ENCODE data around the gene GPR22.

The GPR22 gene, protein sequence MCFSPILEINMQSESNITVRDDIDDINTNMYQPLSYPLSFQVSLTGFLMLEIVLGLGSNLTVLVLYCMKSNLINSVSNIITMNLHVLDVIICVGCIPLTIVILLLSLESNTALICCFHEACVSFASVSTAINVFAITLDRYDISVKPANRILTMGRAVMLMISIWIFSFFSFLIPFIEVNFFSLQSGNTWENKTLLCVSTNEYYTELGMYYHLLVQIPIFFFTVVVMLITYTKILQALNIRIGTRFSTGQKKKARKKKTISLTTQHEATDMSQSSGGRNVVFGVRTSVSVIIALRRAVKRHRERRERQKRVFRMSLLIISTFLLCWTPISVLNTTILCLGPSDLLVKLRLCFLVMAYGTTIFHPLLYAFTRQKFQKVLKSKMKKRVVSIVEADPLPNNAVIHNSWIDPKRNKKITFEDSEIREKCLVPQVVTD

DNA sequence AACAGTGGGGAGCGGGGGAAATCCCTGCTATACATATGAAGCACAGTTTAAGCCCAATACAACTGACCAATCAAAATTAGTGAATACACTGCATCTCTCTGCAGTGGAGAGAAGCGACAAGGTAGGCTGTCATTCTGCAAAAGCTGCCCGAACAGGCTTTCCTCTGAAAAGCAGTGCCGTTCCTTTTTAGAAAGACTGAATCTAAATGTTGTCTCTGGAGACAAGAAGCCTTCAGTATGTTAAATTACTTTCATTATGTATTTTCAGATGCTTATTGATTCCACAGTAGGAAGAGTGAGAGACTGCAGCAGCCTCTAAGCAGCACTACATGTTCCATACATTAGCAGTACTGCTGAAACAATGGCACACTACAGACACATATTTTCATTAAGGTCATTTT, at the start of gene GPR22:
TSS of gene GPR22 (plus strand) at position 129 of the 400 bp plus-strand sequence. CDS start 4,004 bp downstream, outside the sequence.
- Histone ChIP-seq H3K79me2 (ENCODE audit: control insufficient read depth, insufficient read depth, low read length, unreplicated experiment) (no peaks in the 10 kb centered on the region), H3K36me3 (ENCODE audit: insufficient read depth, low read length) (no peaks in the 10 kb centered on the region), H3K27me3 (ENCODE audit: insufficient read depth, low read length) (no peaks in the 10 kb centered on the region), H2AFZ (ENCODE audit: low read length, unreplicated experiment) (no peak within 1 kb of the TSS), H3K4me3 (ENCODE audit: low read depth, low read length) (no peak within 1 kb of the TSS), H3K27ac (ENCODE audit: low read depth, low read length) (no peak within 1 kb of the TSS), H3K4me1 (ENCODE audit: control insufficient read depth, insufficient read depth, low read length, unreplicated experiment) (peaks cover 15% of the 10 kb centered on the region)

DNA sequence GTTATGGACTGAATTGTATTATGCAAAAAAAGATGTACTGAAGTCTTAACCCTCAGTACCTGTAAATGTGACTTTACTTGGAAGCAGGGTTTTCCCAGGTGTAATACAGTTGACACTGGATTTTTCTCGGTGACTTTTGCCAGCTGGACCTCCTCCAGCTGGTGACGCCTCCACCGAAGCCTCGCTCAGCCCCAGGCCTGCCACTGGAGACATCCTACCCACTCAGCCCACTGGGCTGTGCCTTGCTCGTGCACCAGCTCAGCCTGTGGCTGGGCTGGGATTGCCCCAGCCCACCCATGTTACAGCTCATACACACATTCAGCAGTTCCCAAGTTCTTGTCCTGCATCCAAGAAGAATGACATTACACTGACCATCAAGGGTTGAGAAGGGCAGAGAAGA, 42.4 kb upstream of the GPR22 start:
- Histone ChIP-seq H3K27ac (ENCODE audit: low read depth, low read length) (no peak overlapping the region), H3K4me3 (ENCODE audit: low read depth, low read length) (no peak overlapping the region), H3K4me1 (ENCODE audit: control insufficient read depth, insufficient read depth, low read length, unreplicated experiment) (no peaks in the 10 kb centered on the region), H2AFZ (ENCODE audit: low read length, unreplicated experiment) (no peak overlapping the region), H3K79me2 (ENCODE audit: control insufficient read depth, insufficient read depth, low read length, unreplicated experiment) (no peaks in the 10 kb centered on the region), H3K27me3 (ENCODE audit: insufficient read depth, low read length) (no peaks in the 10 kb centered on the region), H3K36me3 (ENCODE audit: insufficient read depth, low read length) (no peaks in the 10 kb centered on the region)

DNA sequence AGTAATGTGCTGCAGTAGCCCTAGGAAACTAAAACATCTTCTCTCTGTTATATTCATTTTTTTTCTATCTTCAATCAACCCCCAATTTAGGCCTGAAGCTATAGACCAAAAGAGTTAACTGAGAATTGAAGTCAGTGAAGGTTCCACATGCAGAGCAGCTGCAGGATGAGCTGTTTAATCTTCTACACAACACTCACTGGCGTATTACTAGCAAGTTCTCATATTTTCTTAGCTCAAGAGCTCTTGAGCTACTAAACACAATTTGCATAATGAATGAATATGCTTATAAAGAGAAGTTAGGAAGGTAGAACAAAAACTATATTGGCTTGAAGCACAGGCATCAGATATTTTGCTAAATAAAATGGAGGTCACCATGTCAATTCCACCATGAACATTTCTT, 41.2 kb upstream of the GPR22 start:
- no peaks in the 10 kb centered on the region for H3K27me3 ChIP-seq (ENCODE audit: insufficient read depth, low read length)
- no peaks in the 10 kb centered on the region for H3K36me3 ChIP-seq (ENCODE audit: insufficient read depth, low read length)
- no peak overlapping the region for H3K27ac ChIP-seq (ENCODE audit: low read depth, low read length)
- H3K4me3 ChIP-seq (ENCODE audit: low read depth, low read length) = no peak overlapping the region
- no peak overlapping the region for H2AFZ ChIP-seq (ENCODE audit: low read length, unreplicated experiment)
- H3K79me2 ChIP-seq (ENCODE audit: control insufficient read depth, insufficient read depth, low read length, unreplicated experiment) = no peaks in the 10 kb centered on the region
- no peaks in the 10 kb centered on the region for H3K4me1 ChIP-seq (ENCODE audit: control insufficient read depth, insufficient read depth, low read length, unreplicated experiment)

DNA sequence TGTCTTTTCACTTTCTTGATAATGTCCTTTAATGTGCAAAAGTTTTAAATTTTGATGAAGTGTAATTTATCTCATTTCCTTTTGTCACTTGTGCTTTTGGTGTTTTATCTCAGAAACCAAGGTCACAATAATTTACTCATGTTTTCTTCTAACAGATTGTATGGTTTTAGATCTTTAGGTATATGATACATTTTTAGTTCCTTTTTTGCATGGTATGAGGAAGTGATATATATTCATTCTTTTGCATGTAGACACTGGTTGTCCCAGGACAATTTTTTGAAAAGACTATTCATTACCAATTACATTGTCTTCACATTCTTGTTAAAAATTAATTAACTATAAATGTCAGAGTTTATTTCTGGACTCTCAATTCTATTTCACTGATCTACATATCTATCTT, 39.8 kb upstream of the GPR22 start:
- Histone ChIP-seq H3K27me3 (ENCODE audit: insufficient read depth, low read length) (no peaks in the 10 kb centered on the region), H3K27ac (ENCODE audit: low read depth, low read length) (no peak overlapping the region), H3K79me2 (ENCODE audit: control insufficient read depth, insufficient read depth, low read length, unreplicated experiment) (no peaks in the 10 kb centered on the region), H3K4me3 (ENCODE audit: low read depth, low read length) (no peak overlapping the region), H2AFZ (ENCODE audit: low read length, unreplicated experiment) (no peak overlapping the region), H3K36me3 (ENCODE audit: insufficient read depth, low read length) (no peaks in the 10 kb centered on the region), H3K4me1 (ENCODE audit: control insufficient read depth, insufficient read depth, low read length, unreplicated experiment) (no peaks in the 10 kb centered on the region)

DNA sequence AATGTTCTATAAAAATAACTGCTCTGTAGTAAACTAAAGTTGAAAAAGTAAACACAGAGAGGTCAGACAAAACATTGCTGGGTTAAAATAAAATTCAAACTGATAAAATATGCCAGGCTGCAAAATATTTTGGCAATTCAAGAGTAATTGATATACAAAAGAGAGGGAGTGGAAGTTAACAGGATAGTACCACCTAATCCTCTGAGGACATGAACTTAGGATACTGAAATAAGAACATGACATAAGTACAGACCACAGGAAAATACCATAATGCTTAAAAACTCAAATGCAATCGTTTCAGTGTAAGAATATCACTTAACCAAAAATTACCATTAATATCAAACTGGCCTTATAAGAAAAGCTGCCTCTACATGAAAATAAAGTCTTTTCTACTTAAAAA, 37.6 kb upstream of the GPR22 start:
- Histone ChIP-seq H3K79me2 (ENCODE audit: control insufficient read depth, insufficient read depth, low read length, unreplicated experiment) (no peaks in the 10 kb centered on the region), H3K27me3 (ENCODE audit: insufficient read depth, low read length) (no peaks in the 10 kb centered on the region), H3K36me3 (ENCODE audit: insufficient read depth, low read length) (no peaks in the 10 kb centered on the region), H3K27ac (ENCODE audit: low read depth, low read length) (no peak overlapping the region), H3K4me1 (ENCODE audit: control insufficient read depth, insufficient read depth, low read length, unreplicated experiment) (no peaks in the 10 kb centered on the region), H3K4me3 (ENCODE audit: low read depth, low read length) (no peak overlapping the region), H2AFZ (ENCODE audit: low read length, unreplicated experiment) (no peak overlapping the region)

DNA sequence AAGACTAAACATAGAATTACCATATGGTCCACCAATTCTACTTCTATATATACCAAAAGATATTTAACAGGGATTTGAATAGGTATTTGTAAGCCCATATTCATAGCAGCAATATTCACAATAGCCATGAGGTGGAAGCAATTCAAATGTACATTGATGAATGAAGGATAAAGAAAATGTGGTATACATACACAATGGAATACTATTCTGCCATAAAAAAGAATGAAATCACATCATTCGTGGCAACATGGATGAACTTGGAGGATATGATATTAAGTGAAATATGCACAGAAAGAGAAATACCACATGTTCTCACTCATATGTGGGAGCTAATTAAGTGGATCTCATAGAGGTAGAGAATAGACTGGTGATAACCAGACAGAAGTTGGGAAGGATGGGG, 34.1 kb upstream of the GPR22 start:
- no peak overlapping the region for H3K4me3 ChIP-seq (ENCODE audit: low read depth, low read length)
- H3K4me1 ChIP-seq (ENCODE audit: control insufficient read depth, insufficient read depth, low read length, unreplicated experiment) = no peaks in the 10 kb centered on the region
- no peaks in the 10 kb centered on the region for H3K79me2 ChIP-seq (ENCODE audit: control insufficient read depth, insufficient read depth, low read length, unreplicated experiment)
- no peak overlapping the region for H2AFZ ChIP-seq (ENCODE audit: low read length, unreplicated experiment)
- no peaks in the 10 kb centered on the region for H3K27me3 ChIP-seq (ENCODE audit: insufficient read depth, low read length)
- no peak overlapping the region for H3K27ac ChIP-seq (ENCODE audit: low read depth, low read length)
- no peaks in the 10 kb centered on the region for H3K36me3 ChIP-seq (ENCODE audit: insufficient read depth, low read length)

DNA sequence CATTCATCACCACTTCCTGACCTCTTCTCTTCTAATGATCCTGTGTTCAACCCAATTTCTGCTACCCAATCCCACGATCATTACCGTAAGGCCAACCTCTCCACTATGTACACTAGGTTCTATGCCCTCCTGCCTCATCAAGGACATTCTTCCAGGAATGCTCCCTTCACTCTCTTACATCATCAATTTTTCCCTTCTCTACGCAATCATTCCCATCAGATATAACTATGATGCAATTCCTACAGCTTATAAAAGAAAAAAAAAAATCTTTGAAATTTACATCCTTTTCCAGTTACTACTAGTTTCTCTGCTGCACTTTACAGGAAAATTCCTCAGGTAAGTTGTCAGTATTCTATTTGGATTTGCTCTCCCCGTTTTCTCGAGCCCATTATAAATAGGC, 30.8 kb upstream of the GPR22 start:
- Histone ChIP-seq H3K79me2 (ENCODE audit: control insufficient read depth, insufficient read depth, low read length, unreplicated experiment) (no peaks in the 10 kb centered on the region), H3K4me3 (ENCODE audit: low read depth, low read length) (no peak overlapping the region), H3K27me3 (ENCODE audit: insufficient read depth, low read length) (no peaks in the 10 kb centered on the region), H2AFZ (ENCODE audit: low read length, unreplicated experiment) (no peak overlapping the region), H3K27ac (ENCODE audit: low read depth, low read length) (no peak overlapping the region), H3K36me3 (ENCODE audit: insufficient read depth, low read length) (no peaks in the 10 kb centered on the region), H3K4me1 (ENCODE audit: control insufficient read depth, insufficient read depth, low read length, unreplicated experiment) (no peaks in the 10 kb centered on the region)

DNA sequence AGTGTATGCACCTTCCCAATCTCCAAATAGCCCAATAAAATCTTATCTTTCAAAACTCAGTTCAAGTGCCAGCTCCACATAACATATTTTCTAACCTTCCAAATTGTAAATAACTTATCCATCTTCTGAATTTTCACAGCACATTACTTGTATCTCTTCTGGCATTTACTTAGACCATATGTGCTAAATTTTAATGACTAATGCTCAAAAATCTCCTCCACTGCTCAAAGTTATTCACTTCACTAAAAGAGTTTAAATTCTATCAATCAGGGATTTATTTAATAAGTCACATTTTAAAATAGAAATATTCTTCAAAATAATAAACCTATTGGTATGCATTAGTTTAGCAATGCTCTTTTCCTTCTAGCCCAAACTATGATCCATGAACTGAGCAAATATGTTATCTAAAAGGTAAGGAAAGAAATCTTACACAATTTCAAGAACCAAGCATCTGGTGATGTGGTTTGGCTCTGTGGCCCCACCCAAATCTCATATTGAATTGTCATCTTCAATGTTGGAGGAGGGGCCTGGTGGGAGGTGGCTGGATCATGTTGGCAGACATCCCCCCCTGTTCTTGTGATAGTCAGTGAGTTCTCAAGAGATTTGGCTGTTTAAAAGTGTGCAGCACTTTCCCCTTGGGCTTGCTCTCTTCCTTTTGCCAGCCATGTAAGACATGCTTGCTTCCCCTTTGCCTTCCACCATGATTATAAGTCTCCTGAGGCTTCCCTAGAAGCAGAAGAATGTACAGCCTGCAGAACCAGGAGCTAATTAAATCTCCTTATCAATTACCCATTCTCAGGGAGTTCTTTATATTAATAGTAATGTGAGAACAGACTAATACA, 28.1 kb upstream of the GPR22 start:
- no peak overlapping the region for H2AFZ ChIP-seq (ENCODE audit: low read length, unreplicated experiment)
- no peak overlapping the region for H3K4me3 ChIP-seq (ENCODE audit: low read depth, low read length)
- no peak overlapping the region for H3K27ac ChIP-seq (ENCODE audit: low read depth, low read length)
- H3K4me1 ChIP-seq (ENCODE audit: control insufficient read depth, insufficient read depth, low read length, unreplicated experiment) = peaks cover 7% of the 10 kb centered on the region
- no peaks in the 10 kb centered on the region for H3K79me2 ChIP-seq (ENCODE audit: control insufficient read depth, insufficient read depth, low read length, unreplicated experiment)
- H3K27me3 ChIP-seq (ENCODE audit: insufficient read depth, low read length) = no peaks in the 10 kb centered on the region
- H3K36me3 ChIP-seq (ENCODE audit: insufficient read depth, low read length) = no peaks in the 10 kb centered on the region

DNA sequence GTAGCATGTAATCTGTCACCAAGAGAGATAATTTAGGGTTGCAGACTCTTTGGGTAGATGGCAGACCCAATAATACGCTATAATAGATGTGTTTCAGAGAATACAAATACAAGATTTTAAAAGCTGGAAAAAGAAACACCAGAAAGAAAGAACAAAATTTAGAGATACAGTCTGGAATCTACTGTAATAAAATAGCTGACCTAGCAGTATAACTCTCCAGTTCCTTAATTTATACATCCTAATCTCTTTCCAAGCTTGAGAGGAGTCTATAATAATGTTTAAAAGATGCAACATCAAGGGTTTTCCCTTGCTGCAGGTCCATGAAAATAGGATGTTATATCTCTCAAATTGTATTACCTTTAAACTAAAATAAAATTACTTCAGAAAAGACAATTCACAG, 27.2 kb upstream of the GPR22 start:
- Histone ChIP-seq H3K4me1 (ENCODE audit: control insufficient read depth, insufficient read depth, low read length, unreplicated experiment) (peaks cover 14% of the 10 kb centered on the region), H2AFZ (ENCODE audit: low read length, unreplicated experiment) (no peak overlapping the region), H3K4me3 (ENCODE audit: low read depth, low read length) (no peak overlapping the region), H3K36me3 (ENCODE audit: insufficient read depth, low read length) (no peaks in the 10 kb centered on the region), H3K27me3 (ENCODE audit: insufficient read depth, low read length) (no peaks in the 10 kb centered on the region), H3K27ac (ENCODE audit: low read depth, low read length) (no peak overlapping the region), H3K79me2 (ENCODE audit: control insufficient read depth, insufficient read depth, low read length, unreplicated experiment) (no peaks in the 10 kb centered on the region)

DNA sequence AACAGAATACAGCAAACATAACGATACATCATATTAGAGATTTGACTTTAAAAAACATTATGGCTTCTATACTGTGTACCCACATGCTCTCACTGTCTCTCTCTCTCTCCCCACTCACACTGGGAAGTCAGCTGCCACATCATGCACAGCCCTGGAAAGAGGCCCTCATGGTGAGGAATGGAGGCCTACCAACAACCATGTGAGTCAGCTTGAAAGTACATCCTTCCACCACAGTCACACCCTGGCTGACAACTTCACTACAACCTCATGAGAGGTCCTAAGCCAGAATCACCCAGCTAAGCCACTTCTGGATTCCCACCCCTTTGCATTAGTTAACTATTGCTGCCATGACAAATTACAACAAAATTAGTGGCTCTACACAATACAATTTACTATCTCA, 23.3 kb upstream of the GPR22 start:
- Histone ChIP-seq H3K27me3 (ENCODE audit: insufficient read depth, low read length) (no peaks in the 10 kb centered on the region), H3K4me3 (ENCODE audit: low read depth, low read length) (no peak overlapping the region), H3K27ac (ENCODE audit: low read depth, low read length) (no peak overlapping the region), H3K36me3 (ENCODE audit: insufficient read depth, low read length) (no peaks in the 10 kb centered on the region), H3K4me1 (ENCODE audit: control insufficient read depth, insufficient read depth, low read length, unreplicated experiment) (peaks cover 14% of the 10 kb centered on the region), H3K79me2 (ENCODE audit: control insufficient read depth, insufficient read depth, low read length, unreplicated experiment) (no peaks in the 10 kb centered on the region), H2AFZ (ENCODE audit: low read length, unreplicated experiment) (no peak overlapping the region)

DNA sequence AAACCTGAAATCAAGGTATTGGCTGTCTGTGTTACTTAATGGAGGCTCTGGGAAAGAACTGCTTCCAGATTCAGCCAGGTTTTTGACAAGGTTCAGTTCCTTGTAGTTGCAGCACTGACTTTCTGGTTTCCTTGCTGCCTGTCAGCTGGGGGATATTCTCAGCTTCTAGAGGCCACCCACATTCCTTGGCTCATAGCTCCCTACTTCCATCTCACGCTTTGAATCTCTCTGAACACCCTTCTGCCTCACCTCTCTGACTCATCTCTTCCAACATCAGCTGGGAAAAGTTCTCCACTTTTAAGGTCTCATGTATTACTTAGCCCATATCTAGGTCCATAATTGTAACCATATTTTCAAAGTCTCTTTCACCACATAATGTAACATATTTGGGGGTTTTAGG, 22.9 kb upstream of the GPR22 start:
- Histone ChIP-seq H3K27ac (ENCODE audit: low read depth, low read length) (no peak overlapping the region), H3K4me3 (ENCODE audit: low read depth, low read length) (no peak overlapping the region), H3K36me3 (ENCODE audit: insufficient read depth, low read length) (no peaks in the 10 kb centered on the region)

More for the DNA sequence above, 22.9 kb upstream of the GPR22 start:
- Histone ChIP-seq H3K79me2 (ENCODE audit: control insufficient read depth, insufficient read depth, low read length, unreplicated experiment) (no peaks in the 10 kb centered on the region), H2AFZ (ENCODE audit: low read length, unreplicated experiment) (no peak overlapping the region), H3K27me3 (ENCODE audit: insufficient read depth, low read length) (no peaks in the 10 kb centered on the region), H3K4me1 (ENCODE audit: control insufficient read depth, insufficient read depth, low read length, unreplicated experiment) (peaks cover 14% of the 10 kb centered on the region)

All from ACC112 (cell line).